Gastroesophageal sphincter (tissue), 2 donors: ENCODE measurements around the gene CNTNAP1.

ENCODE experiments used
- POLR2A ChIP-seq, 2 donors: fragments of 450-650 bp; IDR thresholded peaks; one replicate each; pipeline ENCODE4 v1.6.1; 2017; ENCODE audit warnings: antibody characterized with exemption in 2 of 2, mild to moderate bottlenecking in 2 of 2, moderate library complexity in 1 of 2
- POLR2AphosphoS5 ChIP-seq: sonication (generic); formaldehyde crosslinking; IDR thresholded peaks from one replicate; pipeline ENCODE4 v1.6.1; 2017; ENCODE audit warnings: antibody characterized with exemption

DNA sequence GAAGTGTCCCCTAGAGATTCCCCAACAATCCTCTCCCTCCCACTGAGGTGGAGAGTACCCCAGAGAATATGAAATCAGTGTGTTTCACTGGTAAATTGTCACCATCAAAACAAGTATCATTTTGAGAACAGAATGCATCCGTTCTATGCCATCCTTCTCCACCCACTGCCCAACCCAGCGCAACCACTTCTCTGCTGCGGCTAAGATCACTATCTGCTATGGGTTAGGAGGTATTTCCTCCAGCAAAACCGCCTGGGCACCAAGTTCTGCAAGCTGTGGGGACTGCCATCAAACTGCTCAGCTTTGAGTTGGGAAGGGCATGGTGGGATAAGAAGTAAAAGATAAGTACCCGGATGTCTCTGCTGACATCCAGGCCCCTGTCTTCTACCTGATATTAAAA is 24.4 kb downstream of the CNTNAP1 start:
- TF ChIP-seq POLR2AphosphoS5 (no peak), POLR2A (IDR thresholded peaks at IDR 0.05) (no peak)
